GM04503 (cell line): ENCODE measurements around the gene EHF.
"Not testable (repeated sequence)": the region's sequence is repeated elsewhere in the genome, so short reads cannot be mapped to it uniquely, and the experiment has no call there.

ENCODE experiments used
- DNase-seq: peaks from one replicate; pipeline ENCODE4 v3.0.0-alpha.2; 2012; ENCODE audit warnings: low read depth

EHF gene

GRCh38 chr11:34668583-34669053 lies 47.7 kb downstream of the EHF start:
- no peak for DNase-seq

- no peak for DNase-seq
These were observed 48.6 kb downstream of the EHF start for GRCh38 chr11:34669458-34669857.

- no peak for DNase-seq
These were observed 50.2 kb downstream of the EHF start for GRCh38 chr11:34671117-34671516.

GRCh38 chr11:34671946-34672345 lies 51.1 kb downstream of the EHF start:
- no peak for DNase-seq

- DNase-seq, result no peak
These were observed 53.1 kb downstream of the EHF start for GRCh38 chr11:34674038-34674437.

GRCh38 chr11:34676227-34676626 lies 55.3 kb downstream of the EHF start:
- DNase-seq, result no peak

GRCh38 chr11:34679681-34680080 lies 58.8 kb downstream of the EHF start:
- no peak for DNase-seq

GRCh38 chr11:34680206-34680605 lies 59.3 kb downstream of the EHF start:
- no peak for DNase-seq

GRCh38 chr11:34680918-34681586 lies 60.2 kb downstream of the EHF start:
- DNase-seq, result peak; percentile 43

GRCh38 chr11:34682825-34683224 lies 61.9 kb downstream of the EHF start:
- DNase-seq, result no peak

- DNase-seq, result no peak
These were observed 62.5 kb downstream of the EHF start for GRCh38 chr11:34683396-34683795.

- no peak for DNase-seq
These were observed 65.0 kb downstream of the EHF start for GRCh38 chr11:34685864-34686263.

- not testable (repeated sequence) for DNase-seq
These were observed 71.4 kb downstream of the EHF start for GRCh38 chr11:34692299-34692698.

- DNase-seq, result no peak
These were observed 76.0 kb downstream of the EHF start for GRCh38 chr11:34696862-34697261.

- DNase-seq, result no peak
These were observed 86.0 kb downstream of the EHF start for GRCh38 chr11:34706709-34707461.

- DNase-seq, result no peak
These were observed 86.6 kb downstream of the EHF start for GRCh38 chr11:34707462-34707840.
